HepG2 (cell line): ENCODE results near the gene MSH3. TPM values are rescaled to one million over a fixed set of nuclear protein-coding genes. Genes with fewer than 3 reads are reported as not detected.

Experiments
- ATAC-seq: fragments of 200-7000 bp; cut with Tn5 transposase; 3 replicates; pipeline ENCODE4 v1.9.1; 2020; ENCODE audit warnings: mild to moderate bottlenecking, moderate library complexity
- BruUV-seq: library from RNA; stranded (reverse); fragments of 400-500 nt; replicated peaks from 2 replicates; lab custom pipeline; 2021; lab: Mats Ljungman, UMichigan
- CTCF ChIA-PET: fragments of 300-600 bp; formaldehyde crosslinking; extraction: SDS; loops from one replicate; lab custom pipeline; 2021; ENCODE audit warnings: low total read pairs, inconsistent platforms, low intra/inter-chr PET ratio; lab: Yijun Ruan, JAX
- POLR2A ChIA-PET: fragments of 350-600 bp; sonication (Branson Sonifier 250); formaldehyde crosslinking; loops from one replicate; lab custom pipeline; 2020; ENCODE audit warnings: antibody characterized with exemption, inconsistent platforms; lab: Yijun Ruan, JAX
- DNase-seq: peaks from one replicate; pipeline ENCODE4 v3.0.0-alpha.2; 2015; ENCODE audit warnings: low spot score
- FAIRE-seq: peaks from 3 replicates; lab custom pipeline; 2011; peaks lifted over from hg19 to GRCh38; lab: Jason Lieb, UNC
- H2AFZ ChIP-seq: one replicate; pipeline ENCODE4 v1.6.1; 2011; ENCODE audit warnings: low read length, inconsistent platforms
- H3K27ac ChIP-seq: fragments of 300-600 bp; 3 replicates; pipeline ENCODE4 v1.8.0; 2011; ENCODE audit warnings: mixed run types, mild to moderate bottlenecking, mixed read lengths, low read length, inconsistent platforms; ENCODE audit not compliant: insufficient read depth; ENCODE audit errors: extremely low read length
- H3K27me3 ChIP-seq, 2 experiments: fragments of 200-600 bp in 1 of 2; 2 replicates in 1 of 2; 3 replicates in 1 of 2; pipeline versions ENCODE4 v1.6.0 to v1.8.0; 2011; ENCODE audit warnings: low read length in 2 of 2, mild to moderate bottlenecking in 2 of 2, moderate library complexity in 2 of 2, inconsistent platforms in 1 of 2; ENCODE audit not compliant: insufficient read depth in 2 of 2, control insufficient read depth in 1 of 2
- H3K36me3 ChIP-seq, 2 experiments: fragments of 200-600 bp in 1 of 2; replicated peaks in 1 of 2; 2 replicates in 1 of 2; 3 replicates in 1 of 2; pipeline versions ENCODE4 v1.5.1 to v1.8.0; 2011; ENCODE audit warnings: low read length in 2 of 2, inconsistent platforms in 1 of 2; ENCODE audit not compliant: insufficient read depth in 2 of 2, control insufficient read depth in 1 of 2
- H3K4me1 ChIP-seq: 2 replicates; pipeline ENCODE4 v1.5.1; 2012; ENCODE audit warnings: low read length, inconsistent platforms; ENCODE audit not compliant: insufficient read depth
- H3K4me2 ChIP-seq: 2 replicates; pipeline ENCODE4 v1.6.0; 2011; ENCODE audit warnings: low read depth, low read length, inconsistent platforms
- H3K4me3 ChIP-seq, 3 experiments: fragments of 200-600 bp in 1 of 3; sonication (generic), shearing (Covaris generic) in 1 of 3; replicated peaks in 1 of 3; 2 replicates each; pipeline ENCODE4 v1.5.1; 2011 to 2016; ENCODE audit warnings: low read length in 3 of 3, inconsistent platforms in 2 of 3, low read depth in 2 of 3, mild to moderate bottlenecking in 2 of 3, control low read depth in 1 of 3, mixed read lengths in 1 of 3; ENCODE audit not compliant: insufficient read depth in 1 of 3
- H3K79me2 ChIP-seq: one replicate; pipeline ENCODE4 v1.6.1; 2011; ENCODE audit warnings: low read length, inconsistent platforms; ENCODE audit not compliant: insufficient read depth
- H3K9ac ChIP-seq: 2 replicates; pipeline ENCODE4 v1.6.0; 2011; ENCODE audit warnings: mild to moderate bottlenecking, low read depth, low read length, inconsistent platforms; ENCODE audit not compliant: insufficient read depth
- H3K9me3 ChIP-seq: 2 replicates; pipeline ENCODE4 v1.5.1; 2012; ENCODE audit warnings: mild to moderate bottlenecking, low read length
- H4K20me1 ChIP-seq: 2 replicates; pipeline ENCODE4 v1.6.0; 2011; ENCODE audit warnings: inconsistent platforms, mild to moderate bottlenecking, low read length, moderate library complexity; ENCODE audit not compliant: insufficient read depth
- FOXP4 ChIP-seq: sonication (generic); formaldehyde crosslinking; IDR thresholded peaks from 2 replicates; pipeline ENCODE4 v1.4.0; 2020; ENCODE audit warnings: missing genetic modification reagents
- HOXA9 ChIP-seq: sonication (generic); formaldehyde crosslinking; IDR thresholded peaks from 2 replicates; pipeline ENCODE4 v1.8.1; 2022; ENCODE audit warnings: missing genetic modification reagents, mild to moderate bottlenecking, moderate library complexity, borderline replicate concordance
- KLF6 ChIP-seq: IDR thresholded peaks from 2 replicates; pipeline ENCODE4 v1.8.0; 2016; ENCODE audit warnings: missing biosample characterization, missing genetic modification reagents
- RARG ChIP-seq: sonication (generic); formaldehyde crosslinking; IDR thresholded peaks from 2 replicates; pipeline ENCODE4 v1.4.0; 2020; ENCODE audit warnings: low read depth, mild to moderate bottlenecking, missing genetic modification reagents
- ZC3H4 ChIP-seq: sonication (generic); formaldehyde crosslinking; IDR thresholded peaks from 2 replicates; pipeline ENCODE4 v1.4.0; 2020; ENCODE audit warnings: missing genetic modification reagents, borderline replicate concordance
- ZNF136 ChIP-seq: sonication (generic); formaldehyde crosslinking; IDR thresholded peaks from 2 replicates; pipeline ENCODE4 v1.8.1; 2022; ENCODE audit warnings: low read depth, mild to moderate bottlenecking, moderate library complexity, missing genetic modification reagents
- ZNF326 ChIP-seq: sonication (generic); formaldehyde crosslinking; IDR thresholded peaks from 2 replicates; pipeline ENCODE4 v1.4.0; 2020; ENCODE audit warnings: missing genetic modification reagents, borderline replicate concordance
- ZNF572 ChIP-seq: sonication (generic); formaldehyde crosslinking; IDR thresholded peaks from 2 replicates; pipeline ENCODE4 v1.5.1; 2020; ENCODE audit warnings: mild to moderate bottlenecking, missing genetic modification reagents
- WGBS: methylation state at CpG from one replicate; pipeline ENCODE4 v1.1.6; 2017; ENCODE audit warnings: low lambda C conversion rate; 5-methylcytosine and 5-hydroxymethylcytosine counted together
- in situ Hi-C: cut with HindIII; loops from 2 replicates; pipeline ENCODE4 v1.10.0; 2017; ENCODE audit warnings: low pct_unique_long_range_greater_than_20kb; ENCODE audit not compliant: extremely low pct_ligation_motif_present
- intact Hi-C: fragments of 100-400 bp; cut with micrococcal nuclease; formaldehyde crosslinking; loops from one replicate; pipeline ENCODE4 v1.10.0; 2022; ENCODE audit not compliant: unreplicated experiment
- polyA plus RNA-seq, 8 experiments: library from polyadenylated mRNA; depleted of rRNA in 3 of 8; stranded (reverse) in 7 of 8; unstranded in 1 of 8; fragments of >200 nt; fragmentation: Illumina TruSeq in 4 of 8; extraction: Trizol in 4 of 8; gene quantifications; 2 replicates each; pipeline versions ENCODE4 v1.2.1 to v1.2.3, GENCODE V29; 2011 to 2016; ENCODE audit warnings: low read depth in 4 of 8, missing spikeins in 1 of 8, mixed read lengths in 1 of 8; ENCODE audit not compliant: insufficient read depth in 1 of 8
- total RNA-seq, 5 experiments: library from RNA; depleted of rRNA; stranded (reverse); fragments of >200 nt; fragmentation: Illumina TruSeq; extraction: Trizol; gene quantifications; 2 replicates each; pipeline ENCODE4 v1.2.3, GENCODE V29; 2016; ENCODE audit warnings: low read depth in 1 of 5

MSH3 gene
- total and polyA plus RNA-seq, 2 of the 13 experiments (the other 11 are each of a cell fraction or from before 2014, with no cell fraction given), result 4.0 to 16.4 TPM

- no peak for TF ChIP-seq FOXP4 (CRISPR knock-in tag)
- no peak for TF ChIP-seq ZNF326 (CRISPR knock-in tag)
- TF ChIP-seq ZC3H4 (CRISPR knock-in tag), result no peak
- TF ChIP-seq ZNF572 (CRISPR knock-in tag), result no peak
- no peak for TF ChIP-seq KLF6 (CRISPR knock-in tag)
- TF ChIP-seq ZNF136 (CRISPR knock-in tag), result no peak
These were observed 126.4 kb downstream of the MSH3 start (continued) for GRCh38 chr5:80780761-80781285.

- Histone ChIP-seq H3K27me3 (no peaks in the 10 kb centered on the region), H4K20me1 (no peaks in the 10 kb centered on the region), H3K79me2 (no peaks in the 10 kb centered on the region), H3K4me3 (no peak overlapping the region), H3K9ac (no peak overlapping the region), H3K4me2 (no peak overlapping the region)
- CTCF ChIA-PET, result no interaction called here
- TF ChIP-seq HOXA9, result no peak
- TF ChIP-seq RARG (CRISPR knock-in tag), result no peak
- TF ChIP-seq, all 625 proteins: peak for 0
- no peak overlapping the region for H3K27ac ChIP-seq
- ATAC-seq, result no peak
- H3K9me3 ChIP-seq, result no peaks in the 10 kb centered on the region
- in situ Hi-C loops, result no loop called here
- no peak for DNase-seq
- no peak overlapping the region for H2AFZ ChIP-seq
- no peak for FAIRE-seq
- no TSS peak for BruUV-seq
- WGBS, result 92% methylated on average over 1 of the region's 1 CpG
- intact Hi-C loops, result no loop called here
- POLR2A ChIA-PET, result no interaction called here
- H3K36me3 ChIP-seq, result no peaks in the 10 kb centered on the region
- H3K4me1 ChIP-seq, result peaks cover 6% of the 10 kb centered on the region; the same call in 1 of the 2 replicates
These were observed 126.9 kb downstream of the MSH3 start for GRCh38 chr5:80781356-80781755.
